Kidney glomerular epithelial cell (primary cell): ENCODE data around the gene OPA3.
A peak's percentile ranks its signal among the peaks of the same experiment; 100 is the strongest.

ENCODE experiments used
- DNase-seq: peaks from one replicate; lab custom pipeline; 2025; lab: John Stamatoyannopoulos, UW

OPA3 gene

DNA sequence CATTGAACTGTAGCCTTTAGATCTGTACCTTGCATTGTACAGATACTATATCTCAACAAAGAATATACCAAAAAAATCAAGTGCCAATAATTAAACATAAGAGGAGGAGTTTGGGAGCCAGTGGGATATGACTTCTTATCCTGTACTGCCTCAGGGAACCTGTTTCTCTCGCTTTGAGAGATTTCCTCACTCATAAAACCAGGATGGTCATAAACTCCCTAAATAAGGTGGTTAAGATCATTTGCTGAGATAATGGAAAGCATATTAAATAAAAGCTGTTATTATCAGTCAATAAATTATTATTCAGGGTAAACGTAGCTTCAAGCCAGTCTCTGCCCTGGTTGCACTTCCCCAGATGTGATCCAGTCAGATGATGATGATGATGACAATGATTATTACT, 17.0 kb downstream of the OPA3 start:
- DNase-seq: no peak

DNA sequence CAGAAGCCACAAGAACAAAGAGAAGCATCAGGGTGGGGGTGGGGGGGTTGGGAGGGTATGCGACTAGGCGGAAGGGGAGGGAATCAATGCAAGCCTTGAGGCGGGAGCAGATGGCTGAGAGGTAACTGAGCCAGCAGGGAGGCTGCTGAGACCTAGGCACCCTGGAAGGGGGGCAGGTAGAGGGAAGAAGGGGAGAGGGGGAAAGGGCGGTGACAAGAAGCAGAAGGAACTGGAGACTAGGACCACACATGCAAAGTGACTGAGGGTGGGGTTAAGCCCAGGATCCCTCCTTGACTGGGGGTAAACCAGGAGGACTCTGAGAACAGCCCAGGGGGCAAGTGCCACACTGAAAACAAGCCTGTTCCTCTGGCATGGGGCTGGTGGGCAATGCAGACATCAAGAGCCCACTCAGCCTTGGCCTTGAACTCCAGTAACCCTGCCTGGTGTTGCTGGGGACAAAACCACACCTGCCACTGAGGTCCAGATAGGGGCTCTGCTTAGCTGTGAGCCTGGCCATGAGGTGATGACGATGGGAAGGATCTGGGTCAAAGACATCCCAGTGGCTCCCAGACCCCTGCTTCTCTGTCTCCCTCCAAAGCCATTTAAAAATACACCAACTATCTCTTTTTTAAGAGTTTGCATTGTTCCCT, 20.3 kb downstream of the OPA3 start:
- DNase-seq: no peak

DNA sequence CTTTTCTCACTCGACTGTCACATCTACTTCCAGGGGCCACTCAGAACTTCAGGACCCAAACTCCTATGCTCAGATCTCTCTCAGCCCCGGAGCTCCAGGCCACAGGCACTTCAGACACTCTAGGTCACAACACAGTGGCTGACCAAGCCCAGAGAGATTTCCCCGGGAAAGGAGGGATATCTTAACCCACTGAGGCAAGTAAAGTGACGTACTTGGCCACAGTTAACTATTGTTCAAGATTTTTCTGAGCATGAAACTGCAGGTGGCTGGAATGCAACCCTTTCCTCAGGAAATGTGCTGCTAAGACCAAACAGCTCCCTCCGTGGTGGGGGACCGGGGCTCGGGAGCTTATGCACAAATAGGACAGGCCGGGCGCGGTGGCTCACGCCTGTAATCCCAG, 23.9 kb downstream of the OPA3 start:
- no peak for DNase-seq

DNA sequence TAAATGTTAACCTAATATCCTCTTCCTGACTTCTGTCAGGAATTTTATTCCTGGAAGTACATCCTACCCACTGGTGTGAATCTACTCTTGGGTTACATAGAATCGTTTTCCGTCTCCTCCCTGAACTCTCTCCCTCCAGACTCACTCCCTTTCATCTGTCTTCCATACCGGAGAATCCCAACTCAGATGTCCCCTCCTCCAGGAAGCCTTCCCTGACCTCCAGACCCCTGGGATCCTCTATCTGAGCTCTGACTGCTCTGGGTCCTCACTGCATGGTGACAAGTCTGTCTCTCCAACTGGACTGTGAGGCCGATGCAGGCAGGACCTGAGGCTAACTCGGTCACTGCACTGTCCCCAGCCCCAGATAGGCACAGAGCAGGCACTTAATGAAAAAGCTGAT, 24.6 kb downstream of the OPA3 start:
- DNase-seq: no peak

DNA sequence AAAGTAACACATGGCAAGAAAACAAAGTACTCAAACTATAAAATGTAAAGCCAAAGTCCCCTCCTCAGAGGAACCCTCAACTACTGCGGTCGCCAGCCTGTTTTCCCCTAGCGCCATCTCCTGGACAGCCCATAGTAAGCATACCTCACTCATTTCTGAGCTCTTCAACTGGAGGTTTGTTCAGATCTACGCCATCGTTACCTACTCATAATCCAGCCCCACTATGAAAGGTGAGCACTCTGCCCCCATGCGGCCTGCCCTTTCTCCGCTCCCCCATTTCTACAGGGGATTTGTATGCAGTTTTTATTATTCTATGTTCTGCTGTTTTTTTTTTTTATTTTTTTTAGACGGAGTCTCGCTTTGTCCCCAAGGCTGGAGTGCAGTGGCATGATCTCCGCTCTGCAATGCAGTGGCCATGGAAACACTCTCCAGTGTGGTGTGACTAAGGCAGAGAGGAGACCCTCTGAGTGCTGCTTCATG, 26.2 kb downstream of the OPA3 start:
- DNase-seq: no peak

DNA sequence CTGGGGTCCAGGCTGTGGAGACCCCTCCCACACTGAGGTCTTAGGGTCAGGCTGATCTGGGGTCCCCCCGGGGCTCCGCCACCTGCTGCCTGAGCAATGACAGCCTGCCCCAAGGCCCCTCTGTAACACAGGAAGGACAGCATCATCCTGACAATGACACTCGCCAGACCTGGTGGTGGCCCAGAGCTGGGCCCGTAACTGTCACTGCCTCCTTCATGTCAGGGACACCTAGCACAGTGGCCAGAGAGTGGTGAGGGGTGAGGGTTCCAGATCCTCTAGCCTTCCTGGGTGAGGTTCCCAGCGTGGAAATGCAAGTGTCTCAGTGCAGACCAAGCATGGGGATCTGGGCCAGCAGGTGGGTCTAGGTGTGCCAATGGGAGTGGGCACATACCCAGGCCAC, 27.8 kb downstream of the OPA3 start:
- no peak for DNase-seq

DNA sequence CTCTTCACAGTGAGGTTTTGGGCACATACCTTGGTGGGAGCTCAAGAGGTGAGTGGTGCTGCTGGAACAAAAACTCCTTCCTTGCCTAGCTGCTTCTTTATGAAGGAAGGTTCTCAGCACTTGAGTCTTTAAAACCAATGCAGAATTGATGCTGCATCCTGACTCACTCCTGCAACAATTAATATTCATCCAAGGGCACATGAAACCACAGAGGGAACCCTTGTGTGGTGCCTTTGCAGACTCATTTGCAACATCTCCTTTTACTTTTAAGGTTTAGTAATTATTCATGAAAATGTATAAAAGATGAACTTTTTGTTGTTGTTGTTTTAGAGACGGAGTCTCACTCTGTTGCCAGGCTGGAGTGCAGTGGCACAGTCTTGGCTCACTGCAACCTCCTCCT, 30.1 kb downstream of the OPA3 start:
- DNase-seq: no peak

DNA sequence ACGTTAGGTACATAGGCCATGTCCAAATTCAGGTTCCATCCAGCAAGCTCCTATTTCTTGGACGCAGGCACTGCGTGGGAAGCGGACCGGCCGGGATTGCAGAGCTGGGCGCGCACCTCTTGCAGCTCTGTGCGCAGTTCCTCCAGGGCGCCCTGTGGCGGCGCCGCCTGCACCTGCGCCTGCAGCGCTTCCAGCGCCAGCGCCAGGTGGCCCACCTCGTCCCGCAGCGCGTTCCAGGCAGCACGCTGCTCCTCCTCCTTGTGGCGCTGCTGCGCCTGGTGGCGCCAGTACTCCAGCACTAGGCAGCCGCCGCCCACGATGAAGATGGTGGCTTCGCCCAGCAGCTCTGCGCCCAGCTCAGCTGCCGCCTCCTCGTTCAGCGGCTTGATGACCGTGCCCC, 31.1 kb downstream of the OPA3 start:
- DNase-seq: no peak

DNA sequence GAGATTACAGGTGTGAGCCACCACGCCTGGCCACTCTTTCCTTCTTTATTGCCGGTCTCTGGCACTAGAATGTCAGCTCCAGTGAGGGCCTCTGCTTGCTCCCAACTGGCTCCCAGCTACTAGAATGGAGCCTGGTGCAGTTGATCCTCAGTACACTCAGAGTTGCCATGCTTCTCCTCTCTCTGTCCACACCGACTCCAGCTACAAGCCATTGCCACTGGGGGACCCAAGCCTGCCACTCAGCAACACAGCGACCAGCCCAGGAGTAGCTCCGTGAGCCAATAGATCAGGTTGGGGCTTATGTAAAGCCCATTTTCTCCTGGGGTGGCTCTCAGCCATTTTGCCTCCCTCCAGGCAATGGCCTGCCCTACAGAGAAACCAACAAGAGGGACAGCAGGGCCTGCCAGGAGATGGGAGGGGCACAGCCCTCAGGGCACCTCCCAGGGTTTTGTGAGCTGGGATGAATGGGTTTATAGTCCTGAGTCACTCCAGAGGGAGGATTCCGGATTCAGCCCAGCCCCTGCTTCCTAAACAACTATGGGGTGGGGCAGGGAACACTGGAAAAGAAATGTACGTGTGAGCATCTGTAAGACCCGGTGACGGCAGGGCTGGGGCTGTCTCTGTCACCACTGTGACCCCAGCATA, 36.5 kb downstream of the OPA3 start:
- DNase-seq: no peak

DNA sequence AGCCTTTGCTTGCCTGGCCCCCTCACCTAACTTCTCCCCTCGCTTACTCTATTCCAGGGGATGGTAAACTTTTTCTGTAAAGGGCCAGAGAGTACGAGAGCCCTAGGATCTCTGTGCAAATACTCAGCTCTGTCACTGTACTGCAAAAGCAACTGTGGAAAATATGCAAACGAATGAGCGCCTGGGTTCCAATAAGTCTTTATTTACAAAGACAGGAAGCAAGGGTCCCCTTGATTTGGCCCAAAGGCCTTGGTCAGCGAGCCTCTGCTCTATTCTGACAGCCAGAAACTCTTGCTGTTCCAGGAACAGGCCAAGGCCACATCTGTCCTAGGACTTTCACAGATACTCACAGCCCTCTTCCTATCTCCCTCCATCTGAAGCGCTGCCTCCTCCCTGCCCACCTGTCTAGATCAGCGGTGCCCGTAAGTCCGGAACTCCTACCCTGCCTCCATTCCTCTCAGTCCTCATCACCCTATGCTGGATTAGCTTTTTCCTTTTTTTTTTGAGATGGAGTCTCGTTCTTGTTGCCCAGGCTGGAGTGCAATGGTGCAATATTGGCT, 37.3 kb downstream of the OPA3 start:
- no peak for DNase-seq

DNA sequence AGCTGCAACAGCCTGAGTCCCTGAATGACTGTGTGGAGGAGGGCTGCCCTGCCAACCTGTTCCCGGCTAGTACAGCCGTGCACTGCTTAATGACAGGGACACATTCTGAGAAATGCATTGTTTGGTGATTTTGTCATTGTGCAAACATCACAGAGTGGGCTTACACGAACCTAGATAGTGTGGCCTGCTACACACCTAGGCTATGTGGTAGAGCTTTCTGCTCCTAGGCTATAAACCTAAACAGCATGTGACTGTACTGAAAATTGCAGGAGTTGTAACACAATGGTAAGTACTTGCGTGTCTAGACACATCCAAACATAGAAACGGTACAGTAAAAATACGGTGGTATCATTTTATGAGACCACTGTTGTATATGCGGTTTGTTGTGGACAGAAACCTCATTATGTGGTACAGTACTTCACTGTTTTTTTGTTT, 42.4 kb downstream of the OPA3 start:
- no peak for DNase-seq

DNA sequence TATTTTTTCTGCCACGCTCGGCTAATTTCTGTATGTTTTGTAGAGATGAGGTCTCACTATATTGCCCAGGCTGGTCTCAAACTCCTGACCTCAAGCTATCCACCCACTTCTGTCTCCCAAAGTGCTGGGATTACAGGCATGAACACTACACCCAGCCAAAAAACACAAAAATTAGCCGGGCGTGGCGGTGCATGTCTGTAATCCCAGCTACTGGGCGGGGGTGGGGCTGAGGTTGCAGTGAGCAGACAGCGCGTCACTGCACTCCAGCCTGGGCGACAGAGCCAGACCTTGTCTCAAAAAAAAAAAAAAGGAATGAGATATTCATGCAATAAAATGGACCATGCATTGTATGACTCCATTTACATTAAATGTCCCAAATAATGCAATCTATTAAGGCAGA, 45.1 kb downstream of the OPA3 start:
- no peak for DNase-seq

DNA sequence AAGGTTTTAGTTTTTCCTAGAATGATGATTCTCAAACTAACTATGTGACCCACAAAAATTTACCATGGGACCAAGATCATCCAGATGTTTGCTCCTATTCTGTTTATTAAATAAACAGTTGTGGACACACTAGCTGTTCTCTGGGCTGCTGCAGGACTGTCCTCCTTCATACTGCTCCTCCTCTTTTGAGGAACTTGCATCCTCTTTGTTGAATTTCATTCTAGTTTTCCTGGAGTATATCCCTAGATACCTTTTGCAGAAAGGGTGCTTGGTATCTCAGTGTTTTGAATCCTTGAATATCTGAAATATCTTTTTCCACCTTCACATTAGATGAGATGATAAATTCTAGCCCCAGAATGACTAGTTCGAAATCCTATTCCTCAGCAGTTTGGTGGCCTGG, 53.3 kb downstream of the OPA3 start:
- DNase-seq: no peak

DNA sequence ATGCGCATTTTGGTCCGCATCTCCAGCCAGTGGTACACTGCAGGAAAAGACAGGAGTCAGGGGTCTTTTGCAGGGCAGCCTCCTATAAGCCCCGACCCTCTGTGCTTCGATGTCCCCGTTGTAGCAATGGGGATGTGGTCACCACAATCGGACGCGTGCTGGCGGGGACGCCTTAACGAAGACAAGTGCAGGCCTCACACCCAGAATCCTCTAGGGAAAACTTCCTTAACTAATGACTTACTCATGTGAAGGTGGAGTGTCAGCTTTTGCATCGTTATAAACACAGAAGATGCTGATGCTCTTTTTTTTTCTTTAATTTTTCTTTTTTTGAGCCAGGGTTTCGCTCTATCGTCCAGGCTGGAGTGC, 55.2 kb downstream of the OPA3 start:
- no peak for DNase-seq

DNA sequence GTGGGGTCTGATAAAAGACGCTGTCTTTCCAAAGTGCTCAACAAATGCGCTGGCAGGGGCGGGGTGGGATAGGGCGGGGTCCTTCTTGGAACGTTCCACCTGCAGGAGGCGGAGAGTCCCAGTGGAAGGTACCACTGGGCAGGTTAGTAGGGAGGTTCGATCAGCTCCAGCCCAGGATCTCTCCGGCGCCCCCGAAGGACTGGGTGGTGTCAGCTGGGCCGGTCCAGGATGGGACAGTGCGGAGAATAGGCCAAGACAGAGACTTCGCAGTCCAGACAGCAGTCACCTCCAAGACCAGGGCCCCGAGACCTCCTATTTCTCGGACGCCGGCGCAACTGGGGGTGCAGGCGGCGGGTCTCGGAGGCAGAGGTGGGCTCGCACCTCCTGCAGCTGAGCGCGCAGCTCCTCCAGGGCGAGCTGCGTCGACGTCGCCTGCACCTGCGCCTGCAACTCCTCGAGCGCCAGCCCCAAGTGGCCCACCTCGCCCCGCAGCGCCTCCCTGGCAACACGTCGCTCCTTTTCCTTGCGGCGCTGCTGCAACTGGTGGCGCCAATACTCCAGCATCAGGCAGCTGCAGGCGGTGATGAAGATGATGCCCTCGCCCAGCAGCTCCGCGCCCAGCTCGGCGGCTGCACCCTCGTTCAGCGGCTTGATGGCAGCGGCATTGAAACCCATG, 55.7 kb downstream of the OPA3 start:
- DNase-seq: no peak

DNA sequence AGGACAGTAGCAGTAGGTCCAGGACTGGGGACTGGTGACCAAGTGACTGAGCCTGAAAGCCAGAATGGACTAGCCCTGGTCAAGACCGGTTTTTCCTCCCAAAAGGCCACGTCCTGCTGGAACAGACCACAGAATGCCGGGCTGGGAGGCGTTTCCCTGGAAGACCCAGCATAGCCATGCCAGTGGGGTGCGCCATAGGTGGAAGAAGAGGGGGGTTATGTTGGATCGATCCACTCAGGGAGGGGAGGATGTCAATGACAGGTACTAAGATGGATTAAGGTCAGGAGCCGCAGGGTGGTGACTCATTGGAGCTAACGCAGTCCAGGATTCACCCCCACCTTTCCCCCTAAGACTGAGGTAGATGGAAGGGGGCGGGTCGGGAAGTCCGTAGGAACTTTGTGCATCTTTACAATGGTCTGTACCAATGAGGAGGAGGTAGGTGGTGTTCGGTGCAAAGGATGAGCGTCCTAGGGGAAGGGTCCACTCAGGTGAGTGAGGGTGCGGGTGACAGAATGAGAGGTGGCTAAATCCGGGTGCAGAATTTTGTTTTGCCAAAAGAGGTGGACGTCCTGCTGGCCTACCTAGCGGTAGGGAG, 56.4 kb downstream of the OPA3 start:
- no peak for DNase-seq

DNA sequence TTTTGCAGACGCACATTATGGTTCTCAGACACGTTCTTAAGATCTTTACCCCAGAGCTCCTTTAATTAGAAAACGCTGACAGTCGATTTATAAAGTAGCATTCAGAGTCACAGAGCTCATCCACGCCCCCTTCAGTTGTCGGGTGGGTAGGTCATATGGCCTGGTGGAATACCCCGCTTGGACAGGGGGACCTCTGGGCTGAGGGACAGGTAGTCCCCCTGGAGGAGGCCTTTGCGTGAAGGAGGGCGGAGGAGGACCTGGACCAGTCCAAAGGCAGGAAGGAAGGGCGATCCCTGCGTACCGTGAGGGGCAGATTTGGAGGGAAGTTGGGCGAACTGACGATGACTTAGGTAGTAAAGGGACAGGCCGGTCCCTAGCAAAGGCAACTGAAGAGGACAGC, 56.9 kb downstream of the OPA3 start:
- DNase-seq: no peak

DNA sequence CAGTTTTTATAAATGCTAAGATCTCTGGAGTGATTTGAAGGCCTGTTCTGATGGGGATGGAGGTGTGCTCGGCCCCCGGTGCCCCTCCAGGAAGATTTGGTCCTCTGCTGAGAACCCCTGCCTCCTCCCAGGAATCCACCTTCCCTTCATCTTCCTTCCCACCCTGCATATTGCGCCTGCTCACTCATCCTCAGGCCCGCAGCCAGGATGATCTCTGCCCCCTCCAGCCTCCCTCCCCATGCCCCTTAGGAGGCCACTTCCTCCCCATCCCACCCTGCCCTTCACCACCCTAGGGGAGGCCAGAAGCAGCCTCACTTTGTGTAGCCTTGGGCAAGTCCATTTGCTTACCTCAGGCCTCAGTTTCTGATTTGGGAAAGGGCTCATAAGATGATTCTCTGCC, 57.6 kb downstream of the OPA3 start:
- no peak for DNase-seq

DNA sequence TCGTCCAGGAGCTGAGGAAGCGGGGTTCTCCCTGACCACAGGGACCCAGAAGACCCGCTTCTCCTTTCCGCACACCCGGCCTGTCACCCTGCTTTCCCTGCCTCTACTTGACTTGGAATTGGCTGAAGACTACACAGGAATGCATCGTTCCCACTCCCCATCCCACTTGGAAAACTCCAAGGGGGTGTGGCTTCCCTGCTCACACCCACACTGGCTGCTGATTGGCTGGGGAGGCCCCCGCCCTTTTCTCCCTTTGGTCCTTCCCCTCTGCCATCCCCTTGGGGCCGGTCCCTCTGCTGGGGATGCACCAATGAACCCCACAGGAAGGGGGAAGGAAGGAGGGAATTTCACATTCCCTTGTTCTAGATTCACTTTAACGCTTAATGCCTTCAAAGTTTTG, 58.5 kb downstream of the OPA3 start:
- DNase-seq: peak; percentile 33

DNA sequence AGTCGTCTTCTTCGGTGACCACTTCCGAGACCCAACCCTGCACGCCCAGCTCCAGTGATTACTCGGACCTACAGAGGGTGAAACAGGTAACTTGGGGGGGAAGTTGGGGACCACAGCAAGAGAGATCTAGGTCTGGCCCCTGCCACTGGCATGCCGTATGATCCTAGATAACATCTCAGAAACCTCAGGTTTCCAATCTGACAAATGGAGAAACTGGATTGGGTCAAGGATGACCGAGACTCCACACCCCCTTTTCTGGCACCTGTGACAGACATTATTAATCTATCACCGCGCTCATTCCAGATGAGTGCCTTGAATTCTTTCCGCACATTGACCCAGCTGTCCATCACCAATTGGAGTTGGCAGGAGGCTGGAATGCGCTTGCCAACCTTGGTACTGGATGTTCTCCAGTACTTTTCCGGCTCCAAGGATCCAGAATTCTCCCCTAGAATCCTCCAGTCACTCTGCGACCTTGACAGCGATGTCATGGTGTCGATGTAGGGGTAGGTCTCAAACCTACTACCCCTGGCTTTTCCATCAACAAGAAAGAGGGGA, 60.0 kb downstream of the OPA3 start:
- DNase-seq: no peak

DNA sequence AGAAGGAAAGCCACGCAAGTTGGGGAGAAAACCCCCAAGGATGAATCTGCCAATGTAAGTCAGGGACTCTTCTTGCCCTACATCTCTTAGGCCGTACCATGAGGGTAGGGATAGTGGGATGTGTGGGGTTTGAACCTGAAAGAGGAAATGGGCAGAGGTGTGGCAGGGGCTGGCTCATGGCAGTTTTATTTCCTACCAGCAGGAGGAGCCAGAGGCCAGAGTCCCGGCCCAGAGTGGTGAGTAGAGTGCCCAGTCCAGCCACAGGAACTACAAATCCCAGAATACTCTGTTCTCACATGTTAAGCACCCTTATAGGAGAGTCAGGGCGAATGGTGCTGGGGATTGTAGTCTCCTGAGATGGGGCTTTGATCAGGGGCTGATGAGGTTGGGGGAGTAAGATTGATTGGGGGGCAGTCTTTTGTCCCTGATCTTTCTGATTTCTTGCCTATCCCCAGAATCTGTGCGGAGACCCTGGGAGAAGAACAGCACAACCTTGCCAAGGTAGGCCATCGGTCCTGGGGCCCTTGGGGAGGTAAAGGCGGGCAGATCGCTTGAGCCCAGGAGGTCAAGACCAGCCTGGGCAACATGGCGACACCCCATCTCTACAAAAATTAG, 60.9 kb downstream of the OPA3 start:
- peak; percentile 69 for DNase-seq
